ENCODE data around the gene PLCD4. TPM values are rescaled to one million over a fixed set of nuclear protein-coding genes. Genes with fewer than 3 reads are reported as not detected.

Gene PLCD4
- total RNA-seq, 1 donor from 2014 or later = 1.0 TPM

- no peak for DNase-seq
- no peak for ATAC-seq
- Histone ChIP-seq H3K9me3 (no peaks in the 10 kb centered on the region), H3K4me3 (no peak overlapping the region), H3K4me1 (no peaks in the 10 kb centered on the region), H3K27ac (no peak overlapping the region), H3K27me3 (no peaks in the 10 kb centered on the region), H3K36me3 (no peaks in the 10 kb centered on the region)
- intact Hi-C loops (cut with DNase I) = no loop called here
- TF ChIP-seq, protein P1, sequence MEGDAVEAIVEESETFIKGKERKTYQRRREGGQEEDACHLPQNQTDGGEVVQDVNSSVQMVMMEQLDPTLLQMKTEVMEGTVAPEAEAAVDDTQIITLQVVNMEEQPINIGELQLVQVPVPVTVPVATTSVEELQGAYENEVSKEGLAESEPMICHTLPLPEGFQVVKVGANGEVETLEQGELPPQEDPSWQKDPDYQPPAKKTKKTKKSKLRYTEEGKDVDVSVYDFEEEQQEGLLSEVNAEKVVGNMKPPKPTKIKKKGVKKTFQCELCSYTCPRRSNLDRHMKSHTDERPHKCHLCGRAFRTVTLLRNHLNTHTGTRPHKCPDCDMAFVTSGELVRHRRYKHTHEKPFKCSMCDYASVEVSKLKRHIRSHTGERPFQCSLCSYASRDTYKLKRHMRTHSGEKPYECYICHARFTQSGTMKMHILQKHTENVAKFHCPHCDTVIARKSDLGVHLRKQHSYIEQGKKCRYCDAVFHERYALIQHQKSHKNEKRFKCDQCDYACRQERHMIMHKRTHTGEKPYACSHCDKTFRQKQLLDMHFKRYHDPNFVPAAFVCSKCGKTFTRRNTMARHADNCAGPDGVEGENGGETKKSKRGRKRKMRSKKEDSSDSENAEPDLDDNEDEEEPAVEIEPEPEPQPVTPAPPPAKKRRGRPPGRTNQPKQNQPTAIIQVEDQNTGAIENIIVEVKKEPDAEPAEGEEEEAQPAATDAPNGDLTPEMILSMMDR (IDR thresholded peaks at IDR 0.05) = no peak
Observed at GRCh38 chr2:218622606-218623365, 15.1 kb downstream of the PLCD4 start.

DNA sequence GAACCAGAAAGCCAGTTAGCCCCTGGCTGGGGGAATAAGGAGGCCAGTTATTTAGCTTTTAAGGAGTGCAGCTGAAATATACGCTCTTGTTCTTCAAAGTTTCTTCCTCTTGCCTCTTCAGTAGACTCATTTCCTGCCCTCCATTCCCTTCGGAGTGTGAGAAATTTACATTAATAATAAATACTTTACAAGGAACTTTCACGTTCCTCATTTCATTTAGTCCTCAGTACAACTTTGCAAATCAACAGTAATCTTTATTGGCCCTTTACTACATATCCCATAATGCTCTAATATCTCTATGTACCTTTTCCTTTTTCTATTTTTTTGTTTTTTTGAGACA, 15.6 kb downstream of the PLCD4 start:
- TF ChIP-seq, protein P1 (IDR thresholded peaks at IDR 0.05) = no peak
- ATAC-seq (no peak), DNase-seq (no peak)
- no peaks in the 10 kb centered on the region for H3K27me3 ChIP-seq
- H3K27ac ChIP-seq = no peak overlapping the region
- no peaks in the 10 kb centered on the region for H3K36me3 ChIP-seq
- intact Hi-C loops (cut with DNase I) = no loop called here
- H3K9me3 ChIP-seq = no peaks in the 10 kb centered on the region
- no peaks in the 10 kb centered on the region for H3K4me1 ChIP-seq
- no peak overlapping the region for H3K4me3 ChIP-seq

- H3K27me3 ChIP-seq = no peaks in the 10 kb centered on the region
- no peaks in the 10 kb centered on the region for H3K4me1 ChIP-seq
- H3K9me3 ChIP-seq = no peaks in the 10 kb centered on the region
- H3K36me3 ChIP-seq = no peaks in the 10 kb centered on the region
- H3K27ac ChIP-seq = no peak overlapping the region
- TF ChIP-seq, protein P1 (IDR thresholded peaks at IDR 0.05) = no peak
- ATAC-seq (no peak), DNase-seq (no peak)
- no peak overlapping the region for H3K4me3 ChIP-seq
- intact Hi-C loops (cut with DNase I) = no loop called here
Observed at GRCh38 chr2:218626369-218626768, 18.7 kb downstream of the PLCD4 start.

DNA sequence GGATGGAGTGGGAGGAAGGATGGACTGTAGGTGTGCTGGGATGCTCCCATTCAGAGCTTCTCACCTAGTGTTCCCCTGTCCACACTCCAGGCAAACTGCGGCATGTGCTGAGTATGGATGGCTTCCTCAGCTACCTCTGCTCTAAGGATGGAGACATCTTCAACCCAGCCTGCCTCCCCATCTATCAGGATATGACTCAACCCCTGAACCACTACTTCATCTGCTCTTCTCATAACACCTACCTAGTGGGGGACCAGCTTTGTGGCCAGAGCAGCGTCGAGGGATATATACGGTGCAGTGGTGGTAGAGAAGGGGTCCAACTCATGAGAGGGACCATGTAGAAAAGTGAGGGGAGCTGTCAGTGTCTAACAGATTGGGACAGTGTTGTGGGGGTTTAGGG, 20.2 kb downstream of the PLCD4 start:
- no peaks in the 10 kb centered on the region for H3K36me3 ChIP-seq
- intact Hi-C loops (cut with DNase I) = no loop called here
- H3K9me3 ChIP-seq = no peaks in the 10 kb centered on the region
- H3K4me3 ChIP-seq = no peak overlapping the region
- DNase-seq (no peak), ATAC-seq (no peak)
- TF ChIP-seq, protein P1 (IDR thresholded peaks at IDR 0.05) = no peak
- no peaks in the 10 kb centered on the region for H3K4me1 ChIP-seq
- H3K27me3 ChIP-seq = no peaks in the 10 kb centered on the region
- no peak overlapping the region for H3K27ac ChIP-seq

GRCh38 chr2:218631837-218632236, 24.1 kb downstream of the PLCD4 start:
- intact Hi-C loops (cut with DNase I) = no loop called here
- TF ChIP-seq, protein P1 (IDR thresholded peaks at IDR 0.05) = no peak
- no peaks in the 10 kb centered on the region for H3K9me3 ChIP-seq
- H3K27me3 ChIP-seq = no peaks in the 10 kb centered on the region
- no peak overlapping the region for H3K27ac ChIP-seq
- H3K4me1 ChIP-seq = no peaks in the 10 kb centered on the region
- H3K36me3 ChIP-seq = peaks cover 33% of the 10 kb centered on the region
- DNase-seq (no peak), ATAC-seq (no peak)
- H3K4me3 ChIP-seq = no peak overlapping the region

DNA sequence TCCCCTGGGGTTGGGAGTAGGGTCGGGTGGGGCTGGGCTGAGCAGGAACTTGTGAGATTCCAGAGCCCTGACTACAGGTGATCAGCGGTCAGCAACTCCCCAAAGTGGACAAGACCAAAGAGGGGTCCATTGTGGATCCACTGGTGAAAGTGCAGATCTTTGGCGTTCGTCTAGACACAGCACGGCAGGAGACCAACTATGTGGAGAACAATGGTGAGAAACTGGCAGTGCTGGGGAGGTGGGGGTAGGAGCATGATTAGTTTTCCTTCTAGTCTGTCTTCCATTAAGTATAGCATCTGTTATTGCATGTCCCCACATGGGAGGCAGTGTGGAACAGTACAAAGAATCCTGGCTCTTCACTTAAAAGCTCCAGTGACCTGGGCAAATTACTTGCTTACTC, 28.0 kb downstream of the PLCD4 start:
- TF ChIP-seq, protein P1 (IDR thresholded peaks at IDR 0.05) = no peak
- intact Hi-C loops (cut with DNase I) = no loop called here
- Histone ChIP-seq H3K4me3 (no peak overlapping the region), H3K27me3 (no peaks in the 10 kb centered on the region), H3K27ac (no peak overlapping the region), H3K36me3 (peaks cover 70% of the 10 kb centered on the region), H3K9me3 (no peaks in the 10 kb centered on the region), H3K4me1 (no peaks in the 10 kb centered on the region)
- DNase-seq (no peak), ATAC-seq (no peak)

Data from upper lobe of right lung (tissue), 1 donor.